GM12878 (cell line): ENCODE results near the gene SLC6A16. TPM values are rescaled to one million over a fixed set of nuclear protein-coding genes. Genes with fewer than 3 reads are reported as not detected.

ENCODE experiments used
- ATAC-seq: fragments of 200-7000 bp; cut with Tn5 transposase; 3 replicates; pipeline ENCODE4 v1.9.1; 2020; ENCODE audit warnings: mild to moderate bottlenecking, moderate library complexity
- BruUV-seq: library from RNA; stranded (reverse); fragments of 400-500 nt; replicated peaks from 2 replicates; lab custom pipeline; 2021; lab: Mats Ljungman, UMichigan
- CTCF ChIA-PET: fragments of 300-600 bp; sonication (Branson Sonifier 250); formaldehyde crosslinking; extraction: SDS; loops from one replicate; lab custom pipeline; 2021; ENCODE audit warnings: inconsistent platforms; lab: Yijun Ruan, JAX
- POLR2A ChIA-PET: fragments of 350-600 bp; formaldehyde crosslinking; extraction: SDS; loops from one replicate; lab custom pipeline; 2021; ENCODE audit warnings: inconsistent platforms; lab: Charles Lee
- RAD21 ChIA-PET: fragments of 300-600 bp; sonication (Branson Sonifier 250); formaldehyde crosslinking; loops from one replicate; lab custom pipeline; 2023; ENCODE audit warnings: antibody characterized with exemption; ENCODE audit not compliant: unreplicated experiment; lab: Charles Lee
- SMC1A ChIA-PET: fragments of 300-600 bp; sonication (Branson Sonifier 250); formaldehyde crosslinking; loops from one replicate; lab custom pipeline; 2023; ENCODE audit not compliant: unreplicated experiment, uncharacterized antibody; lab: Charles Lee
- DNase-seq: peaks from one replicate; pipeline ENCODE4 v3.0.0-alpha.2; 2011; ENCODE audit warnings: low read depth, low spot score
- FAIRE-seq: peaks from 3 replicates; lab custom pipeline; 2011; peaks lifted over from hg19 to GRCh38; lab: Jason Lieb, UNC
- H2AFZ ChIP-seq: 2 replicates; pipeline ENCODE4 v1.6.0; 2011; ENCODE audit warnings: low read depth, low read length, control low read depth; ENCODE audit not compliant: control insufficient read depth
- H3K27ac ChIP-seq: 2 replicates; pipeline ENCODE4 v1.5.1; 2011; ENCODE audit warnings: control low read depth; ENCODE audit not compliant: control insufficient read depth, insufficient read depth
- H3K27me3 ChIP-seq, 2 experiments: replicated peaks in 1 of 2; 2 replicates each; pipeline versions ENCODE4 v1.6.0 to v1.6.1; 2011; ENCODE audit warnings: low read length in 1 of 2; ENCODE audit not compliant: control insufficient read depth in 2 of 2, insufficient read depth in 2 of 2
- H3K36me3 ChIP-seq, 2 experiments: 2 replicates each; pipeline ENCODE4 v1.5.1; 2011; ENCODE audit warnings: low read length in 1 of 2; ENCODE audit not compliant: control insufficient read depth in 2 of 2, insufficient read depth in 2 of 2
- H3K4me1 ChIP-seq: 2 replicates; pipeline ENCODE4 v1.6.1; 2011; ENCODE audit warnings: mild to moderate bottlenecking, low read length, moderate library complexity, mixed read lengths; ENCODE audit not compliant: control insufficient read depth, insufficient read depth
- H3K4me2 ChIP-seq: 2 replicates; pipeline ENCODE4 v1.6.0; 2011; ENCODE audit warnings: control low read depth; ENCODE audit not compliant: control insufficient read depth, insufficient read depth
- H3K4me3 ChIP-seq: fragments of 200-600 bp; sonication (generic); 2 replicates; pipeline ENCODE4 v1.5.1; 2016
- H3K79me2 ChIP-seq: 2 replicates; pipeline ENCODE4 v1.6.0; 2011; ENCODE audit warnings: low read length; ENCODE audit not compliant: control insufficient read depth, insufficient read depth
- H3K9ac ChIP-seq: 2 replicates; pipeline ENCODE4 v1.8.0; 2011; ENCODE audit warnings: low read length, control low read depth, mixed read lengths; ENCODE audit not compliant: control insufficient read depth, insufficient read depth
- H3K9me3 ChIP-seq: replicated peaks from 3 replicates; pipeline ENCODE4 v1.5.1; 2011; ENCODE audit warnings: mild to moderate bottlenecking, low read length; ENCODE audit not compliant: control insufficient read depth, insufficient read depth
- H4K20me1 ChIP-seq: 2 replicates; pipeline ENCODE4 v1.6.0; 2011; ENCODE audit not compliant: control insufficient read depth, insufficient read depth
- CTCF ChIP-seq, 3 experiments: IDR thresholded peaks in 2 of 3; conservative IDR thresholded peaks in 1 of 3; 2 replicates each; pipeline ENCODE4 v1.5.1; 2011; ENCODE audit warnings: low read depth in 3 of 3, low read length in 3 of 3, mild to moderate bottlenecking in 3 of 3, control low read depth in 2 of 3, moderate library complexity in 2 of 3, inconsistent platforms in 1 of 3, mixed read lengths in 1 of 3; ENCODE audit not compliant: control insufficient read depth in 2 of 3, insufficient read depth in 1 of 3; ENCODE audit errors: extremely low read depth in 1 of 3
- POLR2A ChIP-seq: IDR thresholded peaks from 2 replicates; pipeline ENCODE4 v1.6.1; 2011; ENCODE audit warnings: low read depth, mild to moderate bottlenecking, low read length
- SIX5 ChIP-seq: IDR thresholded peaks from 2 replicates; pipeline ENCODE4 v1.6.1; 2011; ENCODE audit warnings: mild to moderate bottlenecking, low read depth, low read length, moderate library complexity; ENCODE audit not compliant: severe bottlenecking
- ZBED1 ChIP-seq: IDR thresholded peaks from 2 replicates; pipeline ENCODE4 v1.6.1; 2016; ENCODE audit warnings: borderline replicate concordance
- WGBS: methylation state at CpG from one replicate; pipeline ENCODE4 v1.1.6; 2016; ENCODE audit warnings: low lambda C conversion rate; ENCODE audit not compliant: insufficient replicate concordance, insufficient coverage; ENCODE audit errors: missing lambda C conversion rate; 5-methylcytosine and 5-hydroxymethylcytosine counted together
- in situ Hi-C: fragments of 300-500 bp; cut with MboI; formaldehyde crosslinking; loops from 9 replicates; pipeline ENCODE4 v1.14.3; 2018; ENCODE audit warnings: mixed read lengths
- intact Hi-C: fragments of 100-400 bp; cut with micrococcal nuclease; formaldehyde crosslinking; loops from one replicate; pipeline ENCODE4 v1.14.2; 2022; ENCODE audit not compliant: unreplicated experiment
- polyA plus RNA-seq, 11 experiments: library from polyadenylated mRNA; depleted of rRNA in 4 of 11; unstranded in 6 of 11; stranded (reverse) in 5 of 11; fragments of >200 nt; fragmentation: Nextera tagmentation in 4 of 11; fragmentation: Illumina TruSeq in 1 of 11; extraction: Ambion mirVana in 4 of 11; extraction: Trizol in 1 of 11; gene quantifications; 1 replicate in 1 of 11; 2 replicates in 10 of 11; pipeline versions ENCODE4 v1.2.1 to v1.2.3, GENCODE V29; 2011 to 2016; ENCODE audit warnings: inconsistent platforms in 2 of 11, missing spikeins in 2 of 11, low read depth in 1 of 11
- total RNA-seq, 4 experiments: library from RNA; depleted of rRNA in 3 of 4; stranded (reverse); fragments of >200 nt in 3 of 4; fragmentation: Illumina TruSeq in 1 of 4; extraction: Trizol in 1 of 4; gene quantifications; 2 replicates each; pipeline versions ENCODE4 v1.2.1 to v1.2.3, GENCODE V29; 2013 to 2021

SLC6A16 gene
- total and polyA plus RNA-seq, 10 of the 15 experiments (the other 5 are each of a cell fraction or from before 2014, with no cell fraction given): 0.23 to 3.2 (median 0.54) TPM

GRCh38 chr19:49264258-49264657 is 60.7 kb downstream of the SLC6A16 start:
- in situ Hi-C loops: no loop called here

More at GRCh38 chr19:49264258-49264657, 60.7 kb downstream of the SLC6A16 start:
- ChIA-PET CTCF (interaction anchor here (1.1 to 4.1 kb wide), 5 partner anchors 9 to 206 kb away, joined by 3 to 13 read pairs (median 4); no protein-coding TSS in a partner anchor), SMC1A (interaction anchor here (0.6 kb wide), 2 partner anchors 62 to 384 kb away, joined by 3 read pairs; no protein-coding TSS in a partner anchor), POLR2A (interaction anchor here (0.6 kb wide), 1 partner anchor 210 kb away, joined by 3 read pairs; the partner anchor contains the start of gene FLT3LG), RAD21 (no interaction called here)
- no peaks in the 10 kb centered on the region for H3K36me3 ChIP-seq
- no peak for TF ChIP-seq CTCF (IDR thresholded peaks at IDR 0.05 in 2 of 3, conservative IDR thresholded peaks at IDR 0.05 in 1 of 3; ENCODE audit: control insufficient read depth in 2 of 3, extremely low read depth in 1 of 3, insufficient read depth in 1 of 3, low read depth in 3 of 3, low read length in 3 of 3)
- no peak for TF ChIP-seq SIX5
- no peak for TF ChIP-seq POLR2A
- TF ChIP-seq ZBED1: no peak
- H3K4me2 ChIP-seq: no peak overlapping the region
- BruUV-seq: no TSS peak
- no peak overlapping the region for H3K9ac ChIP-seq
- WGBS: 45% methylated on average over 10 of the region's 10 CpGs
- H4K20me1 ChIP-seq: no peaks in the 10 kb centered on the region
- no peak overlapping the region for H2AFZ ChIP-seq
- no peak for DNase-seq
- no peak for FAIRE-seq
- H3K79me2 ChIP-seq: no peaks in the 10 kb centered on the region
- H3K9me3 ChIP-seq: peaks cover 6% of the 10 kb centered on the region; the same call in 2 of the 3 replicates
- no peak overlapping the region for H3K27ac ChIP-seq
- H3K27me3 ChIP-seq: no peaks in the 10 kb centered on the region
- no peak overlapping the region for H3K4me3 ChIP-seq
- H3K4me1 ChIP-seq: no peaks in the 10 kb centered on the region
- no peak for ATAC-seq
- intact Hi-C loops: no loop called here
